ENCODE results near the gene SULT1E1. TPM values are rescaled to one million over a fixed set of nuclear protein-coding genes. Genes with fewer than 3 reads are reported as not detected.

SULT1E1 gene
- 0.89 and 2.3 TPM in 2 replicates for total RNA-seq

- DNase-seq (ENCODE audit: low read depth in 2 of 2), result no peak
Measured at GRCh38 chr4:69860052-69860451, at the start of gene SULT1E1. TSS of gene SULT1E1 (minus strand) at chr4:69860145. CDS start at chr4:69857644, 2,501 bp downstream.

GRCh38 chr4:69909195-69909594 is 49.2 kb upstream of the SULT1E1 start:
- DNase-seq (ENCODE audit: low read depth in 2 of 2), result no peak

GRCh38 chr4:69907151-69907550 is 47.2 kb upstream of the SULT1E1 start:
- no peak for DNase-seq (ENCODE audit: low read depth in 2 of 2)

GRCh38 chr4:69896530-69897116 is 36.7 kb upstream of the SULT1E1 start:
- no peak for DNase-seq (ENCODE audit: low read depth in 2 of 2)

GRCh38 chr4:69894721-69895120 is 34.8 kb upstream of the SULT1E1 start:
- no peak for DNase-seq (ENCODE audit: low read depth in 2 of 2)

- no peak for DNase-seq (ENCODE audit: low read depth in 2 of 2)
Measured at GRCh38 chr4:69894186-69894585, 34.2 kb upstream of the SULT1E1 start.

- DNase-seq (ENCODE audit: low read depth in 2 of 2), result no peak
Measured at GRCh38 chr4:69888336-69888735, 28.4 kb upstream of the SULT1E1 start.

GRCh38 chr4:69882150-69882549 is 22.2 kb upstream of the SULT1E1 start:
- DNase-seq (ENCODE audit: low read depth in 2 of 2), result no peak

GRCh38 chr4:69881173-69881773 is 21.3 kb upstream of the SULT1E1 start:
- peak; percentile 60 to 61 for DNase-seq (ENCODE audit: low read depth in 2 of 2)

- DNase-seq (ENCODE audit: low read depth in 2 of 2), result no peak
Measured at GRCh38 chr4:69878250-69878649, 18.3 kb upstream of the SULT1E1 start.

GRCh38 chr4:69877453-69877852 is 17.5 kb upstream of the SULT1E1 start:
- no peak for DNase-seq (ENCODE audit: low read depth in 2 of 2)

- no peak for DNase-seq (ENCODE audit: low read depth in 2 of 2)
Measured at GRCh38 chr4:69876071-69876470, 16.1 kb upstream of the SULT1E1 start.

GRCh38 chr4:69875576-69875975 is 15.6 kb upstream of the SULT1E1 start:
- no peak for DNase-seq (ENCODE audit: low read depth in 2 of 2)

GRCh38 chr4:69874507-69874906 is 14.6 kb upstream of the SULT1E1 start:
- DNase-seq (ENCODE audit: low read depth in 2 of 2), result no peak

GRCh38 chr4:69861756-69862155 is 1.8 kb upstream of the SULT1E1 start:
- DNase-seq (ENCODE audit: low read depth in 2 of 2), result no peak

GRCh38 chr4:69860521-69861298 is 765 bp upstream of the SULT1E1 start:
- no peak for DNase-seq (ENCODE audit: low read depth in 2 of 2)

- DNase-seq (ENCODE audit: low read depth in 2 of 2), result no peak
Measured at GRCh38 chr4:69859140-69859685, 732 bp downstream of the SULT1E1 start.

GRCh38 chr4:69858690-69859089 is 1.3 kb downstream of the SULT1E1 start:
- DNase-seq (ENCODE audit: low read depth in 2 of 2), result peak in 1 of 2 donors; percentile 59

GRCh38 chr4:69855822-69856221 is 4.1 kb downstream of the SULT1E1 start:
- DNase-seq (ENCODE audit: low read depth in 2 of 2), result no peak

- no peak for DNase-seq (ENCODE audit: low read depth in 2 of 2)
Measured at GRCh38 chr4:69849969-69850368, 10.0 kb downstream of the SULT1E1 start.

- DNase-seq (ENCODE audit: low read depth in 2 of 2), result peak; percentile 28 to 62
Measured at GRCh38 chr4:69849297-69849696, 10.6 kb downstream of the SULT1E1 start.

GRCh38 chr4:69848028-69848427 is 11.9 kb downstream of the SULT1E1 start:
- DNase-seq (ENCODE audit: low read depth in 2 of 2), result no peak
